Hypothalamus (tissue), 51 donors: Measurements from ENCODE around the gene DPEP2NB.
"Not testable (repeated sequence)": the region's sequence is repeated elsewhere in the genome, so short reads cannot be mapped to it uniquely, and the experiment has no call there.

Source experiments
- DNase-seq, 51 donors: peaks; one replicate each; lab custom pipeline; 2025; lab: John Stamatoyannopoulos, UW

DPEP2NB gene

DNA sequence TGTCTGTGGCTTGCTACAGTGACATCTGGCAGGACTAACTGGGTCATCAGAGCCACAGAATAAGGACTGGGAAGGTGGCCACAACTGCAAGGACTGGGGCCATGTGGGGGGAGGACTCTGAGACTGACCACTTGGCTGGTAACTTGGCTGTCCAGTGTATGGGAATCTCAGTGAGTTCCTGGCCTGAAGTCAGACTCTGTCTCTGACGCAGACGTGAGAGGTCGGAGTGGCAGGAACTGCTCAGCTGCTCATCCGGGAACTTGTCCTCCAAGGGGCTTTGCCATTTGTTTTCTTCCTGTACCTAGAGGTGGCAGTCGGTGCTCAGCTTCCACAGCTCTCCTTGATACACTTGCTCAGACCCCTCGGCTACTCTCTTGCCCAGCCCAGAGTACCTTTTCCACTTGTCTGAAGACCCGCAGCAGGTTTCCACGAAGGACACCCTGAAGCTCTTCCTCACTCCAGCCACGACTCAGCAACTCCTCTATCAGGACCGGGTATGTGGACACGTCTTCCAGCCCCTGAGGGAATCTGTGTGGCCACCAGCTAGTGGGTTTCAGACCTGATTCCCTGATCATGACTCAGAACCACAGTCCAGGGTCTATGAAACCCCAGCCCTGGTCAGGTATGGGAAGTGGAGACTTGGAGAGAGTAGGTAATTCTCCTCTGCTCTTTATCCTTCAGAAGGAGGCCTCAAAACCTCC is 28.1 kb downstream of the DPEP2NB start:
- DNase-seq = peak in 31 of 51 donors; percentile 11 to 69 (median 36)

GRCh38 chr16:67986949-67987348 is 28.8 kb downstream of the DPEP2NB start:
- no peak for DNase-seq

DNA sequence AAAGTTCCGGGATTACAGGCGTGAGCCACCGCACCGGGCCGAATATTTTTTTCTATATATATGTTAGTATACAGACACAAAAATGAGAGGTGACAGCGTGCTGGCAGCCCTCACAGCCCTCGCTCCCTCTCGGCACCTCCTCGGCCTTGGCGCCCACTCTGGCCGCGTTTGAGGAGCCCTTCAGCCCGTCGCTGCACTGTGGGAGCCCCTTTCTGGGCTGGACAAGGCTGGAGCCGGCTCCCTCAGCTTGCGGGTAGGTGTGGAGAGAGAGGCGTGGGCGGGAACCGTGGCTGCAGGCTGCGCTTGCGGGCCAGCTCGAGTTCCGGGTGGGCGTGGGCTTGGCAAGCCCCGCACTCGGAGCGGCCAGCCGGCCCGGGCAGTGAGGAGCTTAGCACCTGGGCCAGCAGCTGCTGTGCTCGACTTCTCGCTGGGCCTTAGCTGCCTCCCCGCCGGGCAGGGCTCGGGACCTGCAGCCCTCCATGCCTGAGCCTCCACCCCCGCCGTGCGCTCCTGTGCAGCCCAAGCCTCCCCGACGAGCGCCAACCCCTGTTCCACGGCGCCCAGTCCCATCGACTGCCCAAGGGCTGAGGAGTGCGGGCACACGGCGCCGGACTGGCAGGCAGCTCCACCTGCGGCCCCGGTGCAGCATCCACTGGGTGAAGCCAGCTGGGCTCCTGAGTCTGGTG is 33.6 kb downstream of the DPEP2NB start:
- DNase-seq = no peak

GRCh38 chr16:67979955-67980678 is 35.6 kb downstream of the DPEP2NB start, which contains the start of gene DPEP3:
Gene DPEP3, minus strand, starts transcription at chr16:67980499. Its CDS starts 119 bp downstream, at chr16:67980380.
- DNase-seq = no peak

DNA sequence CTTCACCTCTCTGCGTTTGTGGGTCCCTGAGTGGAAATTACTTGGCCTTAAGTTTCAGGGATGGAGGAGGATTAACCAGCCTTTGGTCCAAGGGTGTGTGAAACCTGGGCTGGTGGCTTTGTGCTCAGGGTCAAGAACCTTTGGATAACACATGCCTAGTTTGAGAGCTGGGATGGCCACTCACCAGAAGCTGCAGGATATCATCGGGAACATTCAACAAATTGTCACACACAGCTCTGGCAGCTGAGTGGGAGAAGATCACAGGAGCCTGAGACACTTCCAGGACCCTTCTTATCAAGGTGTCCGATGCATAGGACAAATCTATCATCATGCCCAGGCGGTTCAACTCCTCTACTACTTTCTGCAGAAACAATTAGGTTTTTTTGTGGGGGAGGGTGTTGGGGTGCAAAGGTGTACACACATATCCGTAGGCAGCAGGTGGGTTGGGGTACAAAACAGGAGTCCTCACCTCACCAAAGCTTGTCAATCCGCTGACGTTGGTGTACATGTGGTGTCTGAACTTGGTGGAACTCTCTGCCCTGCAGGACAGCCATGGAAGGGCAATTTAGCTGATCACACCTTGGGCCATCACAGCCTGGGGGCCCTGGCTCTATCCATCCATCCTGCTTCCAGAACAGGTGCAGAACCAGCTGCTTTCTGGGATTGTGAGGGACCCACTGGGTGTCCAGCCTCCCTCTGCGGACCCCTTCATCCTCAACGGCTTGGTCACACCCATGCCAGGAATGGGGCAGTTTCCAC is 38.1 kb downstream of the DPEP2NB start:
- DNase-seq = no peak

DNA sequence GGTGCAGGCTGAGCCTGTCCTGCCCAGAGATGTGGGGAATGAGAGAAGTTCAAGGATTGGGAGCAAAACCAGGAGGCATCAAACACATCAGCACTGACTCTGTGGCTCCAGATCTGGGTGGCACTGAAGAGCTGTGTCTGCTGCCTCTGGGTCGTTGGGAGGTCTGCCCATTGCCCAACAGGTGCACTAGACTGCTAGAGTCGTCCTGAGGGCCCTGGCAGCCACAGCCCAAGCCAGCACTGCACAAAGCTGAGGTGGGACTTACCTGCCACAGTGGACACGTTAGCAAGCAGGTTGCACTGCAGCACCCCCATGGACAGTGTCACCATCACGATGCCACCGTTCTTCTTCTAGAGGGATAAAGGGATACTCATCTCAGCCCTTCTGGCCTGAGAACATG is 38.7 kb downstream of the DPEP2NB start:
- no peak for DNase-seq

DNA sequence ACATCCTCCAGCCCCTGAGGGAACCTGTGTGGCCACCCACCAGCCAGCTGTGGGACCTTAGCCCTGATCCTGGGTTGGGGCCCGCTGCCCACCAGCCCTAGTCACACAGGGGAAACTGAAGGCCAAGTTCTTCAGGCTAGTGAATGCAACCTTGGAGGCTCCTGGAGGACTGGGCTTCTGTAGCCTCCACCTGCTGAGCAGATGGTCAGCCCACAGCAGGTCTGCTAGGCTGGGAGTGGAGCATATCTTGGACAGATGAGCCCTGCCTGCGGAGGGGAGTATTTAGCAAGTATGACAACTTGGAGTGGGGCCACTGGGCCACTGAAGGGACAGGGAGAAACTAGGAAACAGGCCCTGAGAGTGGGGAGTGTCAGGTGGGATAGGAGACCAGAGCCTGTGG is 39.5 kb downstream of the DPEP2NB start:
- DNase-seq = no peak

GRCh38 chr16:67975321-67976105 is 40.2 kb downstream of the DPEP2NB start:
- DNase-seq = no peak

DNA sequence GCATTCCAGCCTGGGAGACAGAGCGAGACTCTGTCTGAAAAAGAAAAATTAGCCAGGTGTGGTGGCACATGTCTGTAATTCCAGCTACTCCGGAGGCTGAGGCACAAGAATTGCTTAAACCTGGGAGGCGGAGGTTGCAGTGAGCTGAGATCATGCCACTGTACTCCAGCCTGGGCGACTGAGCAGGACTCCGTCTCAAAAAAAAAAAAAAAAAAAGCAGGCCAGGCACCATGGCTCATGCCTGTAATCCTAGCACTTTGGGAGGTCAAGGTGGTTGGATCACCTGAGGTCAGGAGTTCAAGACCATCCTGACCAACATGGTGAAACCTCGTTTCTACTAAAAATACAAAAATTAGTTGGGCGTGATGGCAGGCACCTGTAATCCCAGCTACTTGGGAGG is 43.4 kb downstream of the DPEP2NB start:
- not testable (repeated sequence) for DNase-seq

DNA sequence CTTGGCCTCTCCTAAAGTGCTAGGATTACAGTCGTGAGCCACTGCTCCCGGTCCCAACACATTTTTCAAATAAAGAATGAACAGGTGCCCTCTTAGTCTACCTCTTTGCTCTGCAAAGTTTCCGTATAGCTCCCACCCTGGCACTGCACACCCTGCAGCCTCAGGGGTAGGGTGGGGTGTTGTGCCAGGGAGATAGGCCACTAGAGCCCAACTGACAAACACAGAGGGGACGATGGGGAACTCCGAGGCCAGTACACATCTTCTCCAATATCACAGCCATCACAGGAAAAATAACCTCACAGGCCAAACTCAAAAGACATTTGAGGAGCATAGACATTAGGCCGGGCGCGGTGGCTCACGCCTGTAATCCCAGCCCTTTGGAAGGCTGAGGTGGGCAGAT is 44.6 kb downstream of the DPEP2NB start:
- DNase-seq = no peak

GRCh38 chr16:67969254-67970039 is 46.3 kb downstream of the DPEP2NB start:
- DNase-seq = no peak

DNA sequence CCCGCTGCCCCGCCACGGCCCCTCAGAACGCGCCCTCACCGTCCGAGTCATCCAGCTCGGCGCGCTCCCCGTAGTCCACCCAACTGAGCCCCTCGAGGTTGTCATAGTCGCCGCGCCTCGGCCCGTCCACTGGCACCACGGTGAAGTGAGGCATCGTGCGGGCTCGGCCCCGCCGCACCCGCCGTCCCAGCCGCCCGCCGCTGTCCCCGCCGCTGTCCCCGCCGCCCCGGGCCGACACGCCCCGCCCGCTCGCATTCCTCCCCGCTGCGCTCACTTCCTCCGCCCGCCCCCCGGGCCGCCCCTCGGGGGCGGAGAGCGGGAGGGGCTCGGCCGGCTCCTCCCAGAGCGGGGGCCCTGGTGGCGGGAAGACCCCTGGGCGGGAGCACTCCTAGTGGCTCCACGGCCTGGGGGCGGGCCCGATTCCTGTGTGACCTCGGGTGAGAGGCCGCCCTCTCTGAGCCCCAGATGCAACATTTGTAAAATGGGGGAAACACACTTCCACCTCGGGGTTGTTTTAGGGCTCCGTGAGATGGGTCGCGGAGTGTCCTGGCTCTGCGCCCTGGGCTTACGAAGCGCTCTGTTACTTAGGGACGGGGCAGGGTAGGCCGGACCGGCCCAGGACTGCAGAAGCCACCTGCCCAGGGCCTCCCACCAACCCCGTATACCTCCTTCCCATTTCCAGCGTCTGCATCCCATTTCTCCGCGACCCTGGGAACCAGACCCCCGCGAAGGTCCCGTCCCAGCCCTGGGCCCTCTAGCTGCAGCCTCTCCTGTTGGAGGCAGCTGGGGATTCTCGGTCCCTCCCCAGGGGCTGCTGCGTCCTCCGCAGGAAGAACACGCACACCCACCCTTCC is 47.1 kb downstream of the DPEP2NB start, which contains the start of gene SLC12A4:
SLC12A4 (minus strand) TSS at position 238 of the 854 bp plus-strand sequence; CDS start at position 154, 84 bp downstream.
- DNase-seq = peak in 44 of 51 donors; percentile 13 to 80 (median 56)

DNA sequence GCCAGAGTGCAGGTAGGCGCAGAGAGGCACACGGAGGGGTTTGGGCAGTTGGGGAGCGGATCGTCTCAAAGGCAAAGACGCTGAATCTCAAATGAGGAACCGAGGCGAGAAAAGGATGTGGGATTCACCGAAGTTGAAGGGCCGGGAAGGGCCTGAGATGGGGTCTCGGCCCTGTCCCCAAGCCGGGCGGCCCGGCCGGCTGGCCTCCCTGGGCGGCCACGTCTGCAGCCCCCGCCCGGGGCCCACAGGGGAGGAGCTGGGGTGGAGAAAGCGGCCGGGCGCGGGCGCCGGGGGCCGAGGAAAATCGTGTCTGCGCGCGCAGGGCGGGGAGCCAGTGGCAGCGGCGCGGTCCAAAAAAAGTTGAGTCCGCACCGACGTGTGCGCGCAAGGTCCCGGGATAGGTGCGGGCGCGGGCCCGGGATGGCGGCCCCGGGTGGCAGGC is 47.7 kb downstream of the DPEP2NB start:
- peak in 4 of 51 donors; percentile 13 to 49 (median 42) for DNase-seq

DNA sequence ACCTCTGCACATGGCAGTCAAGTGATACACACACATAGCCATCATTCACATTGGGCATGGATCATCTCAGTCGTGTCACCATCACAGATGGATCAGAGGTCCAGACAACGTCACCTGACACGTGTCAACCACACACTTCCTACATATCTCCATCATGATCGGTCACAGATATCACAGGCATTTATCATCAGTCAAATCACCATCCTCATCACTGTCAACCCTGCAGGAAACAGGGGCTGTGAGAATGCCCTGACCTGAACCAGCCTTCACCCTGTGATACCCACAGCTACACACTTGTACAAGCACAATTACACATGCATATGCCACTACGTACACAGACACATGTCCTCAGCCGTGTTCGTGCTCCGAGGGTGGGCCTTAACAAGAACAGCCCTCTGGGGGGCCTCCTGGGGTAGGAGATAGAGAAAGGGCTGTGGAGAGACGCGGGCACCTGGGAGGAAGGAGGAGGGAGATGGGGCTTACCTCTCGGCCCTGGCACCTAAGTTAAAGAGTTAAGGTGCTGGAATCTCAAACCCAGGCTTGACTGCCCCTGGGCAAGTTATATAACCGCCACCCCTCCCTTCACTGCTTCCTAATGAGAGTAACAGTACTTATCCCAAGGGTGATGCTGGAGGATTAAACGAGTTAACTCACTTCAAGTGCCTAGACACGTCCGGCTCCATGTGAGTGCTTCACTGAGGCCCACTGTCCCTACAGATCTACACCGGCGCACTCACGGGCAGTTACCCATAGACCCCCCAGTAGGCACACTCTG is 48.3 kb downstream of the DPEP2NB start:
- DNase-seq = no peak

DNA sequence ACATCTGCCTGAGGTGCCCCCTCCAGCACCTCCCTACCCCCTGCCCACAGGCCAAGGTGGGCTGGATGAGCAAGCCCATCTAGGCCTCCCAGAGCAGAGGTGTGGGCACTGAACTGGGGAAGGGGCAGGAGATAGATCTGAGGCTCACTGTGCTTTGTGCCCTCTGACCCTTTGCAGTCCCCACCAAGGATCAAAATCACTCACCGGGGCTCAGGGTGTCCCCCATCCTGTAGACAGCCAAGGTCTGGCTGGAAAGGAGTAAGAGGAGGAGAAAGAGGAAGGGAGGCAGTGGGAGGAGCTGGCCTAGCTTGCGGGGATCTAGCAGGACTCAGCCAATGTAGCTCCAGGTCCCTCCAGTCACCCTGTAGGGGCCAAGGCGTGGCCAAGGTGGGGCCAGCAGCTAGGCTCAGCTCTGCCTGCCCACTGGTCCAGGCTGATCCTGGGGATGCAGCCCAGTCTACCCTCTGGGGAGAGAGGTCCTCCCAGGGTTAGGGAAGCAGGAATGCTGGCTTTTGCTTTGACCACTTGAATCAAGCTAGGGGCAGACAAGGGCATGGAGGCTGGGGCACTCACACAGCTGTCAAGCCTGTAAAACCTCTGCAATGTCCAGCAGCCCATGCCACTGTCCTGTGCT is 49.0 kb downstream of the DPEP2NB start:
- DNase-seq = peak in 1 of 51 donors; percentile 31

- no peak for DNase-seq
These were observed 49.8 kb downstream of the DPEP2NB start for GRCh38 chr16:67965668-67966548.
